Measurements from ENCODE around the gene PARP16.

DNA sequence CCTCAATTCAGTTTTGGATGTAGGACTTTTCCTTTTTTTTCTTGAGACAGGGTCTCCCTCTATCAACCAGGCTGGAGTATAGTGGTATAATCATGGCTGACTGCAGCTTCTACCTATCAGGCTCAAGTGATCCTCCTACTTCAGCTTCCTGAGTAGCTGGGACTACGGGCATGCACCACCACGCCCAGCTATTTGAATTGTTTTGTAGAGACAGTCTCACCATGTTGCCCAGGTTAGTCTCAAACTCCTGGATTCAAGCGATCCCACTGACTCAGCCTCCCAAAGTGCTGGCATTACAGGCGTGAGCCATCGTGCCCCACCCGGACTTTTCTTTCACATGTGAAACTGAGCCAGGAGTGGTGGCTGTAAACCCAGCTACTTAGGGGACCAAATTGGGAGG lies 21.3 kb upstream of the PARP16 start:
- TF ChIP-seq, protein P1, sequence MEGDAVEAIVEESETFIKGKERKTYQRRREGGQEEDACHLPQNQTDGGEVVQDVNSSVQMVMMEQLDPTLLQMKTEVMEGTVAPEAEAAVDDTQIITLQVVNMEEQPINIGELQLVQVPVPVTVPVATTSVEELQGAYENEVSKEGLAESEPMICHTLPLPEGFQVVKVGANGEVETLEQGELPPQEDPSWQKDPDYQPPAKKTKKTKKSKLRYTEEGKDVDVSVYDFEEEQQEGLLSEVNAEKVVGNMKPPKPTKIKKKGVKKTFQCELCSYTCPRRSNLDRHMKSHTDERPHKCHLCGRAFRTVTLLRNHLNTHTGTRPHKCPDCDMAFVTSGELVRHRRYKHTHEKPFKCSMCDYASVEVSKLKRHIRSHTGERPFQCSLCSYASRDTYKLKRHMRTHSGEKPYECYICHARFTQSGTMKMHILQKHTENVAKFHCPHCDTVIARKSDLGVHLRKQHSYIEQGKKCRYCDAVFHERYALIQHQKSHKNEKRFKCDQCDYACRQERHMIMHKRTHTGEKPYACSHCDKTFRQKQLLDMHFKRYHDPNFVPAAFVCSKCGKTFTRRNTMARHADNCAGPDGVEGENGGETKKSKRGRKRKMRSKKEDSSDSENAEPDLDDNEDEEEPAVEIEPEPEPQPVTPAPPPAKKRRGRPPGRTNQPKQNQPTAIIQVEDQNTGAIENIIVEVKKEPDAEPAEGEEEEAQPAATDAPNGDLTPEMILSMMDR (IDR thresholded peaks at IDR 0.05; ENCODE audit: low read length), result no peak
- TF ChIP-seq EZH2 (IDR thresholded peaks at IDR 0.05; ENCODE audit: borderline replicate concordance, low read length), result no peak
